Transverse colon (tissue), 4 donors: Measurements from ENCODE around the gene NABP2. TPM values are rescaled to one million over a fixed set of nuclear protein-coding genes. Genes with fewer than 3 reads are reported as not detected.

Source experiments
- DNase-seq: peaks from one replicate; pipeline ENCODE4 v3.0.0-alpha.2; 2019
- H3K27ac ChIP-seq, 4 donors: fragments of 200-600 bp; sonication (generic); 2 replicates each; pipeline ENCODE4 v1.5.1; 2016 to 2018; ENCODE audit warnings: inconsistent platforms in 4 of 4
- H3K27me3 ChIP-seq: fragments of 200-600 bp; sonication (generic); 2 replicates; pipeline ENCODE4 v1.5.1; 2017; ENCODE audit warnings: inconsistent platforms
- H3K36me3 ChIP-seq, 4 donors: fragments of 200-600 bp; sonication (generic); 2 replicates each; pipeline ENCODE4 v1.5.1; 2017 to 2019; ENCODE audit warnings: inconsistent platforms in 4 of 4
- H3K4me1 ChIP-seq, 4 donors: fragments of 200-600 bp; sonication (generic); 2 replicates each; pipeline ENCODE4 v1.5.1; 2017 to 2020; ENCODE audit warnings: inconsistent platforms in 4 of 4
- H3K4me3 ChIP-seq, 4 donors: fragments of 200-600 bp; sonication (generic); 1 replicate in 1 of 4; 2 replicates in 3 of 4; pipeline versions ENCODE4 v1.5.1 to v1.6.1; 2017 to 2019; ENCODE audit warnings: inconsistent platforms in 4 of 4
- H3K9me3 ChIP-seq, 2 donors: fragments of 200-600 bp; sonication (generic); 2 replicates each; pipeline ENCODE4 v1.5.1; 2017 to 2019; ENCODE audit warnings: inconsistent platforms in 2 of 2
- CTCF ChIP-seq, 5 experiments: fragments of 200-600 bp in 3 of 5; fragments of 450-650 bp in 2 of 5; sonication (generic) in 3 of 5; IDR thresholded peaks; 1 replicate in 2 of 5; 2 replicates in 3 of 5; pipeline ENCODE4 v1.5.1; 2016 to 2017; ENCODE audit warnings: antibody characterized with exemption in 5 of 5, inconsistent platforms in 3 of 5, mild to moderate bottlenecking in 2 of 5, moderate library complexity in 1 of 5
- EP300 ChIP-seq: sonication (generic); formaldehyde crosslinking; IDR thresholded peaks from one replicate; pipeline ENCODE4 v1.6.1; 2017; ENCODE audit warnings: antibody characterized with exemption, low read depth
- POLR2A ChIP-seq: fragments of 450-650 bp; IDR thresholded peaks from one replicate; pipeline ENCODE4 v1.6.1; 2016; ENCODE audit warnings: antibody characterized with exemption, mild to moderate bottlenecking, moderate library complexity
- POLR2AphosphoS5 ChIP-seq, 3 donors: sonication (generic); formaldehyde crosslinking; IDR thresholded peaks; one replicate each; pipeline ENCODE4 v1.6.1; 2016; ENCODE audit warnings: antibody characterized with exemption in 3 of 3
- WGBS, 2 donors: methylation state at CpG; one replicate each; pipeline ENCODE4 v1.1.5; 2018; ENCODE audit warnings: low coverage in 1 of 2; 5-methylcytosine and 5-hydroxymethylcytosine counted together
- in situ Hi-C, 4 donors: fragments of 200-750 bp; cut with MboI; loops; one replicate each; pipeline versions ENCODE4 v1.15.0 to v1.15.1; 2017; ENCODE audit warnings: low sequenced_read_pairs in 3 of 4, low pct_ligation_motif_present in 1 of 4, low pct_unique_long_range_greater_than_20kb in 1 of 4
- intact Hi-C: fragments of 100-400 bp; cut with DNase I; formaldehyde crosslinking; loops from one replicate; pipeline ENCODE4 v1.15.1; 2023; ENCODE audit warnings: low total_unique reads
- total RNA-seq, 4 donors: library from RNA; depleted of rRNA; stranded (reverse); fragments of >200 nt; gene quantifications; one replicate each; pipeline ENCODE4 v1.1.0, GENCODE V29; 2016

NABP2 gene
- total RNA-seq, 4 donors from 2014 or later, result 4.9 to 26.8 (median 15.5) TPM

- in situ Hi-C loops, result no loop called here
- Histone ChIP-seq H3K36me3 (peaks cover 0 to 37% (median 18%) of the 10 kb centered on the region in 4 donors), H3K27ac (peak overlapping the region in 2 of 4 donors; percentile 88 to 93), H3K9me3 (no peaks in the 10 kb centered on the region), H3K4me1 (peaks cover 16 to 23% (median 22%) of the 10 kb centered on the region in 4 donors), H3K27me3 (no peaks in the 10 kb centered on the region), H3K4me3 (peak overlapping the region in 3 of 4 donors; percentile 66 to 83 (median 74))
- intact Hi-C loops, result no loop called here
- DNase-seq, result no peak
- TF ChIP-seq POLR2A, result no peak
- no peak for TF ChIP-seq CTCF (IDR thresholded peaks at IDR 0.05)
- TF ChIP-seq POLR2AphosphoS5 (IDR thresholded peaks at IDR 0.05), result no peak
- TF ChIP-seq EP300, result no peak
- WGBS, 2 donors, result 20 to 60% methylated on average over 1 to 8 of the region's 8 CpGs
These were observed 32.9 kb downstream of the NABP2 start for GRCh38 chr12:56257071-56257470.

- peak overlapping the region; percentile 87 to 93 (median 90) for H3K27ac ChIP-seq
- in situ Hi-C loops, result no loop called here
- TF ChIP-seq EP300 (no peak), POLR2AphosphoS5 (IDR thresholded peaks at IDR 0.05) (no peak), POLR2A (no peak), CTCF (IDR thresholded peaks at IDR 0.05) (no peak)
- no peaks in the 10 kb centered on the region for H3K27me3 ChIP-seq
- H3K9me3 ChIP-seq, result no peaks in the 10 kb centered on the region
- intact Hi-C loops, result no loop called here
- WGBS, 2 donors, result 0% methylated on average over 13 of the region's 27 CpGs; no CpG with 5 or more reads in 1 of the 2 donors
- H3K36me3 ChIP-seq, result peaks cover 0 to 33% (median 15%) of the 10 kb centered on the region in 4 donors
- H3K4me1 ChIP-seq, result peaks cover 16 to 23% (median 22%) of the 10 kb centered on the region in 4 donors
- H3K4me3 ChIP-seq, result peak overlapping the region; percentile 66 to 83 (median 72)
- DNase-seq, result no peak
These were observed 33.4 kb downstream of the NABP2 start for GRCh38 chr12:56257491-56258067.

GRCh38 chr12:56258068-56258819 lies 34.1 kb downstream of the NABP2 start, which contains the start of gene ANKRD52:
Gene ANKRD52 (minus strand): TSS chr12:56258384. CDS start chr12:56258269, 115 bp downstream.
- intact Hi-C loops (no loop called here), in situ Hi-C loops (no loop called here)
- peak within 1 kb of the TSS; percentile 66 to 83 (median 72) for H3K4me3 ChIP-seq
- H3K27ac ChIP-seq, result peak within 1 kb of the TSS; percentile 87 to 93 (median 90)
- peaks cover 0 to 27% (median 9%) of the 10 kb centered on the region in 4 donors for H3K36me3 ChIP-seq
- H3K9me3 ChIP-seq, result no peaks in the 10 kb centered on the region
- H3K4me1 ChIP-seq, result peaks cover 16 to 23% (median 22%) of the 10 kb centered on the region in 4 donors
- DNase-seq, result peak; percentile 81
- TF ChIP-seq POLR2A (no peak), POLR2AphosphoS5 (IDR thresholded peaks at IDR 0.05) (peak in 2 of 3 donors; percentile 15 to 41), CTCF (IDR thresholded peaks at IDR 0.05) (peak; percentile 36 to 80 (median 64)), EP300 (no peak)
- no peaks in the 10 kb centered on the region for H3K27me3 ChIP-seq
- 1% methylated on average over 46 of the region's 78 CpGs; no CpG with 5 or more reads in 1 of the 2 donors for WGBS, 2 donors

GRCh38 chr12:56258820-56259183 lies 34.7 kb downstream of the NABP2 start:
- Histone ChIP-seq H3K36me3 (peaks cover 0 to 21% (median 6%) of the 10 kb centered on the region in 4 donors), H3K4me1 (peaks cover 16 to 23% (median 22%) of the 10 kb centered on the region in 4 donors), H3K27ac (peak overlapping the region; percentile 87 to 93 (median 90)), H3K4me3 (peak overlapping the region; percentile 31 to 83 (median 70)), H3K27me3 (no peaks in the 10 kb centered on the region), H3K9me3 (no peaks in the 10 kb centered on the region)
- TF ChIP-seq POLR2A (no peak), POLR2AphosphoS5 (IDR thresholded peaks at IDR 0.05) (no peak), CTCF (IDR thresholded peaks at IDR 0.05) (no peak), EP300 (no peak)
- in situ Hi-C loops (no loop called here), intact Hi-C loops (no loop called here)
- no peak for DNase-seq
- 11 to 14% methylated on average over 6 to 9 of the region's 9 CpGs for WGBS, 2 donors
